ENCODE data around the gene GRHL1.

The GRHL1 gene

GRCh38 chr2:9990736-9991135, 39.2 kb downstream of the GRHL1 start:
- TF ChIP-seq, protein P1, sequence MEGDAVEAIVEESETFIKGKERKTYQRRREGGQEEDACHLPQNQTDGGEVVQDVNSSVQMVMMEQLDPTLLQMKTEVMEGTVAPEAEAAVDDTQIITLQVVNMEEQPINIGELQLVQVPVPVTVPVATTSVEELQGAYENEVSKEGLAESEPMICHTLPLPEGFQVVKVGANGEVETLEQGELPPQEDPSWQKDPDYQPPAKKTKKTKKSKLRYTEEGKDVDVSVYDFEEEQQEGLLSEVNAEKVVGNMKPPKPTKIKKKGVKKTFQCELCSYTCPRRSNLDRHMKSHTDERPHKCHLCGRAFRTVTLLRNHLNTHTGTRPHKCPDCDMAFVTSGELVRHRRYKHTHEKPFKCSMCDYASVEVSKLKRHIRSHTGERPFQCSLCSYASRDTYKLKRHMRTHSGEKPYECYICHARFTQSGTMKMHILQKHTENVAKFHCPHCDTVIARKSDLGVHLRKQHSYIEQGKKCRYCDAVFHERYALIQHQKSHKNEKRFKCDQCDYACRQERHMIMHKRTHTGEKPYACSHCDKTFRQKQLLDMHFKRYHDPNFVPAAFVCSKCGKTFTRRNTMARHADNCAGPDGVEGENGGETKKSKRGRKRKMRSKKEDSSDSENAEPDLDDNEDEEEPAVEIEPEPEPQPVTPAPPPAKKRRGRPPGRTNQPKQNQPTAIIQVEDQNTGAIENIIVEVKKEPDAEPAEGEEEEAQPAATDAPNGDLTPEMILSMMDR (IDR thresholded peaks at IDR 0.05; ENCODE audit: extremely low read depth, insufficient read depth, missing control alignments) = no peak
- no peak for DNase-seq (ENCODE audit: low spot score)
- in situ Hi-C loops (cut with MboI; ENCODE audit: low pct_unique_long_range_greater_than_20kb, low sequenced_read_pairs, unreplicated experiment) = no loop called here

DNA sequence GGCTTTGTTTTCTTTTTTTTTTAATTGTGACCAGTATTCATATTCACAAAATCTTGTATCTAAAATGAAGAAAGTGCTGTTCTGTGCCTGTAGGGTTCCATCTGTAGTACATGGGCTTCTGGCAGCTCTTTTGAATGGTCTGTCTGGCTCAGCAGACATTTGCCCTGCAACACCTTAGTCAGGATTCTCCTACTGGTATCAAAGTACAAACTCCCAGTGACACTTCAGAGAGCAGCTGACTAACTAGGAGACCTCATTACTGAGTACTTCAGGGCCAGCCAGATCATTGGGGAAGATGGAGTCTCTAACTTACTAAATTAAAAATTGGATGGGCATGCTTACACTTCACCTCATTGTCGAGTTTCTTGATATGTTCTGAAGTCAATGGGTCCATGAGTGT, 39.7 kb downstream of the GRHL1 start:
- in situ Hi-C loops (cut with MboI; ENCODE audit: low pct_unique_long_range_greater_than_20kb, low sequenced_read_pairs, unreplicated experiment) = no loop called here
- no peak for DNase-seq (ENCODE audit: low spot score)
- TF ChIP-seq, protein P1 (IDR thresholded peaks at IDR 0.05; ENCODE audit: extremely low read depth, insufficient read depth, missing control alignments) = no peak

DNA sequence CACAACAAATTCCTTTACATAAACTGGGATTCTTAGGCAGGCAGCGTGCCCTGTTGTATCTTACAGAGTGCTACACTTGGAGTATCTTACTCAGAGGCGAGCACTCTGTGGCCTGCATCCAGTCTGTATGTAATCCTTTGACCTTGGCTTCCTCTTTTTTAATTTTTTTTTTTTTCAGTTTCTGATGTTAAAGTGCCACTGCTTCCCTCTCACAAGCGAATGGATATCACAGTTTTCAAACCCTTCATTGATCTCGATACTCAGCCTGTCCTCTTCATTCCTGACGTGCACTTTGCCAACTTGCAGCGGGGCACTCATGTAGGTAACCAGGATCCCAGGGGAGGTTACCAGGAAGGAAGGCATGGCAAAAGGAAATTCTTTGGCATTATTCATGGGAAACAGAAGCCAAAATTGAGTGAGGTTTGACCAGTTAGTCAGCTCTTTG, 40.4 kb downstream of the GRHL1 start:
- TF ChIP-seq, protein P1 (IDR thresholded peaks at IDR 0.05; ENCODE audit: extremely low read depth, insufficient read depth, missing control alignments) = no peak
- DNase-seq (ENCODE audit: low spot score) = no peak
- in situ Hi-C loops (cut with MboI; ENCODE audit: low pct_unique_long_range_greater_than_20kb, low sequenced_read_pairs, unreplicated experiment) = no loop called here

- DNase-seq (ENCODE audit: low spot score) = no peak
- in situ Hi-C loops (cut with MboI; ENCODE audit: low pct_unique_long_range_greater_than_20kb, low sequenced_read_pairs, unreplicated experiment) = no loop called here
- TF ChIP-seq, protein P1 (IDR thresholded peaks at IDR 0.05; ENCODE audit: extremely low read depth, insufficient read depth, missing control alignments) = no peak
Observed at GRCh38 chr2:9992427-9993187, 41.1 kb downstream of the GRHL1 start.

DNA sequence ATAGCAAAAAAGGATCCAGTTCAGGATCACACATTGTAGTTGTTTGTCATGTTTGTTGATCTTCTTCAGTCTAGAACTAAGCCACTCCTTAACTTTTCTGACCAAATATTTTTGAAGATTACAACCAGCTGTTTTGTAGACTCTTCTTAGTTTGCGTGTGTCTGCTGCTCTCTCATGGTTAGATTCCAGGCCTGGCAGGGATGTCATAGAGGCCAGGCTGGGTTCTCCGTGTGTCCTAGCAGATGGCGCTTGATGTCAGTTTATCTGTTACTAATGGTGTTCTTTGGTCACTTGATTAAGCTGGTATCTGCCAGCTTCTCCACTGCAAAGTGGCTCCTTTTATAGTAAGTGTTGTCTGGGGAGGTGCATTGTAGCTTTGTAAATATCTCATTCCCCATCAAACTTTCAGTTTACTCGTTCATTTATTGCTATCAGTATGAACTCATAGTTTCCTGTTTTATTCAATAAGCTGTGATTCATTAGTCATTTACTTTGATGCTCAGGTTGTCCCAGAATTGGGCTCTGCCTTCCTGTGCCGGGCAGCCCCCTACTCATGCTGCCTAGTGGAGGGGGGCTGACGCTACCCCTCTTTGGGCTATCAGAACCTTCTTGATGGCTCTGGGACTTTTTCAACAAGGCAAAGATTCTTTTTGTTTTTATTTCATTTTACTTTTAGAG, 42.1 kb downstream of the GRHL1 start:
- TF ChIP-seq, protein P1 (IDR thresholded peaks at IDR 0.05; ENCODE audit: extremely low read depth, insufficient read depth, missing control alignments) = no peak
- DNase-seq (ENCODE audit: low spot score) = no peak
- in situ Hi-C loops (cut with MboI; ENCODE audit: low pct_unique_long_range_greater_than_20kb, low sequenced_read_pairs, unreplicated experiment) = no loop called here

DNA sequence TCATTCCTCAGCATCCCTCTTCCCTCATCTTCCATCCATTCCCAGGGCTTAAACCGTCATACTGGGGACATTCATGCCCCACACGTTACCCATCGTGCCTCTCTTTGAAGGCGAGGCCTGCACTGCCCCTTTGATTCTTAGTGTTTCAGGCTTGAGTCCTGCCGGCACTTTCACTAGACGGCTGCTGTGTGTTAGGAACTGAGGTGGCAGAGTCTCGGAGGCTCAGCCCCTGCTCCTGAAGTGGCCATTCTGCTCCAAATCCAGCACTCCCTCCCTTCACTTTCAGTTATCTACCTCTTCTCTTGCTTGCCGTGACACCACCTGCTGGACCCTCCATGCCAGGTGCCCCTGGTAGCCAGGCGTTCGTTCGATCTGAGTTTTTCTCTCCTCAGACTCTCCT, 43.0 kb downstream of the GRHL1 start:
- in situ Hi-C loops (cut with MboI; ENCODE audit: low pct_unique_long_range_greater_than_20kb, low sequenced_read_pairs, unreplicated experiment) = no loop called here
- no peak for DNase-seq (ENCODE audit: low spot score)
- TF ChIP-seq, protein P1 (IDR thresholded peaks at IDR 0.05; ENCODE audit: extremely low read depth, insufficient read depth, missing control alignments) = no peak

Data from GM13977 (cell line).